GM12865 (cell line): ENCODE measurements around the gene ZP1.

Experiments
- DNase-seq: peaks from one replicate; pipeline ENCODE4 v3.0.0; 2010; ENCODE audit warnings: low read depth
- H3K4me3 ChIP-seq: 2 replicates; pipeline ENCODE4 v1.5.1; 2011; ENCODE audit warnings: mild to moderate bottlenecking, low read depth, low read length, control low read depth
- CTCF ChIP-seq: IDR thresholded peaks from 2 replicates; pipeline ENCODE4 v1.5.1; 2011; ENCODE audit warnings: low read length, control low read depth, low read depth, inconsistent platforms; ENCODE audit not compliant: insufficient read depth; ENCODE audit errors: missing control alignments

The ZP1 gene

DNA sequence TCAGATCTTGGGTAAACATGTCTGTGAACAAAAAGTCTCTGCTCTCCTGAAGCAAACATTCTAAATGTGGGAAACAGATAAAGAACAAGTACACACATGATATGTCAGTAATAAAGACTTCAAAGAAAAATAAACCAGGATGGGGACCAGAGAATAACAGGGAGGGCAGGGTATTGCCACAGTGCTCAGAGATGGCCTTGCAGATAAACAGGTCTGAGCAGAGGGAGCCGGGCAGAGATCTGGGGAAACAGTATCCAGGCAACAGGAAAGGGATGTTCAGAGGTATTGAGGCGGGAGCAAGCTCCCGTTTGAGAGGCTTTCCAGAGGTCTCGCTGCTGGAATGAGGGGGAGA is 22.5 kb upstream of the ZP1 start:
- TF ChIP-seq CTCF, result no peak
- no peak overlapping the region for H3K4me3 ChIP-seq
- DNase-seq, result no peak

- DNase-seq, result no peak
- no peak overlapping the region for H3K4me3 ChIP-seq
- TF ChIP-seq CTCF, result no peak
Measured at GRCh38 chr11:60845338-60845737, 22.0 kb upstream of the ZP1 start.

- no peak for TF ChIP-seq CTCF
- no peak overlapping the region for H3K4me3 ChIP-seq
- DNase-seq, result no peak
Measured at GRCh38 chr11:60847281-60847680, 20.1 kb upstream of the ZP1 start.

DNA sequence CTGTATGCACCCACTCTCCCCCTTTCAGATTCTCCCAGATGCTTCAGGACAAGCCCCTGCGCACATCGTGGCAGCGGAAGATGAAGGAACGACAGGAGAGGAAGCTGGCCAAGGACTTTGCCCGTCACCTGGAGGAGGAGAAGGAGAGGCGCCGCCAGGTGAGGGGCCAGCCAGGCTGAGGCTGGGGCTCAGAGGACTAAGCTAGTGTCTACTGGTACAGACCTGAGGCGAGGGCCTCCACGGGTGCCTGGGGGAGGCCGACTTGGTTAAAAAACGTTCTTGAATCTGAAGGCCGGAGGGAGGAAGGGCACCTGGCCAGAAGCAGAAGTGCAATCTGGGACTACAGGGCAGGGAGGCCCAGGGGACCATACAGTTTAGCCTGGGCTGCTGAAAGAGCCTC is 19.4 kb upstream of the ZP1 start:
- no peak for DNase-seq
- no peak overlapping the region for H3K4me3 ChIP-seq
- no peak for TF ChIP-seq CTCF

- TF ChIP-seq CTCF, result no peak
- H3K4me3 ChIP-seq, result no peak overlapping the region
- DNase-seq, result no peak
Measured at GRCh38 chr11:60848714-60849151, 18.6 kb upstream of the ZP1 start.

DNA sequence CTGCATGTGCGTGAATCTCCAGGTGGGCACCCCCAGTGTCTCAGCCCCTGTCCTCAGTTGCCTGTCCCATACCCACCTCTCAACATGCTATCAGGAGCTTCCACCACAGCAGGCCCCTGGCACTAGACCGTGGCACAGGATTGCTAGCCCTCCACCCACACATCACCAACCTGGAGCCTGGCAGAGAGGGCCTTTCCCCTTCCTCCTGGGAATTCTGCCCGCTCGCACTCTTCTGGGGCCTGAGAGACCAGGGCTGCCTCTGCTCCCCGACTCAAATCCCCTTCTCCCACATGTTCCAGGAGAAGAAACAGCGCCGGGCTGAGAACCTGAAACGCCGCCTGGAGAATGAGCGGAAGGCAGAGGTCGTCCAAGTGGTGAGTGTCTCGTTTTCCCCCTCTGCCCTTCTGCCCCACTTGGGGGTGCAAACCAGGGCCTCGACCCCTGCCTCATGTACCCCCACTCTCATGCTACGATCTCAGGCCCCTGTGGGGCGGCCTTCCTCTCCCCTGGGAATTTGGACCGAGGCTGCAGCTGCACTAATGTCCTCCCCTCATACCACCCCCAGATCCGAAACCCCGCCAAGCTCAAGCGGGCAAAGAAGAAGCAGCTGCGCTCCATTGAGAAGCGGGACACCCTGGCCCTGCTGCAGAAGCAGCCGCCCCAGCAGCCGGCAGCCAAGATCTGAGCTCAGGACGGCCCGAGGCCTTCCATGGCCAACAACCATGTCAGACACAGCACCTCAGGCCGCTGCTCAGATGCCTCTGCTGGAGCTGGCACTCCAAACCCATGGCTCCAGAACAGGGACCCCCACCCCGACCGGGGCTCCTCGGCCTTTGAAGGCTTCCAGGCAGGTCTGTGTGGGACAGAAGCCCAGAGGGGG is 17.5 kb upstream of the ZP1 start:
- TF ChIP-seq CTCF, result no peak
- DNase-seq, result no peak

GRCh38 chr11:60851327-60852104 is 15.8 kb upstream of the ZP1 start:
- no peak overlapping the region for H3K4me3 ChIP-seq
- DNase-seq, result no peak
- no peak for TF ChIP-seq CTCF

More for the DNA sequence above, 17.5 kb upstream of the ZP1 start:
- no peak overlapping the region for H3K4me3 ChIP-seq
